Measurements from ENCODE around the gene GNB1L. TPM values are rescaled to one million over a fixed set of nuclear protein-coding genes. Genes with fewer than 3 reads are reported as not detected.
A peak's percentile ranks its signal among the peaks of the same experiment; 100 is the strongest.

The GNB1L gene
- total RNA-seq, 2 experiments from 2014 or later: 3.0 to 6.5 TPM

DNA sequence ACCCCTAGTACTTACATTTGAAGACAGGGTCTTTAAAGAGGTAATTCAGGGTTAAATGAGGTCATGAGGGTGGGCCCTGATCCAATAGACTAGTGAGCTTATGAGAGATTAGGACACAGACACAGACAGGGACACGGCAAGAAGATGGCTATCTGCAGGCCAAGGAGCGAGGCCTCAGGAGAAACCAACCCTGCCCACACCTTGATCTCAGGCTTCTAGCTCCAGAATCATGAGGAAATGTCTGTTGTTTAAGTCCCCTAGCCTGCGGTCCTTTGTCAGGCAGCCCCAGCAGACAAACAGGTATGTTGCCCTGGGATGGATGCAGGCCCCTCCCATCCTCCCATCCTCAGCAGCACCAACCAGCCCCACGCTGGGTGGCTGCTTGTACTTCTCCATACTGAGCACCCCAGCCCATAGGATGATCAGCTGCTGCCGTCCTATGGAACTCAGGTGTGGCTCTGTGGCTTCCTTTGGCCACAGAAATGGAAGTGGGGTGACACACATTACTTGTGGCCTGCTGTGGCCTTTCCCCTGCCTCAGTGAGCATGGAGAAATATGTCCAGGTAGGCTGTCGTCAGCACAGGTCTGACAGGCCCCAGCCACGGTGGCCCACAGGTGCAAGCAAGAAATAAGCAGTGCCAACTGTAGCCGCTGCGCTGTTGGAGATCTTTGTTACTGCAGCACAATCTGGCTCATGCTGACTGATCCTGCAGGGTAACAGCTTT, 7.9 kb downstream of the GNB1L start:
- Mint-ChIP-seq H3K4me3 (no peak overlapping the region), H3K9me3 (no peaks in the 10 kb centered on the region), H3K4me1 (ENCODE audit: low read depth) (peaks cover 41% of the 10 kb centered on the region), H3K36me3 (ENCODE audit: low read depth) (peaks cover 31% of the 10 kb centered on the region), H3K27me3 (no peaks in the 10 kb centered on the region), H3K27ac (no peak overlapping the region)
- H3K9me3 ChIP-seq (ENCODE audit: control insufficient read depth in 1 of 2, insufficient read depth in 1 of 2, low read length in 2 of 2): peaks cover 0 to 8% of the 10 kb centered on the region in 2 experiments
- no peaks in the 10 kb centered on the region for H3K27me3 ChIP-seq (ENCODE audit: control insufficient read depth in 1 of 2, insufficient read depth in 2 of 2, low read length in 2 of 2)
- TF ChIP-seq, protein P1, sequence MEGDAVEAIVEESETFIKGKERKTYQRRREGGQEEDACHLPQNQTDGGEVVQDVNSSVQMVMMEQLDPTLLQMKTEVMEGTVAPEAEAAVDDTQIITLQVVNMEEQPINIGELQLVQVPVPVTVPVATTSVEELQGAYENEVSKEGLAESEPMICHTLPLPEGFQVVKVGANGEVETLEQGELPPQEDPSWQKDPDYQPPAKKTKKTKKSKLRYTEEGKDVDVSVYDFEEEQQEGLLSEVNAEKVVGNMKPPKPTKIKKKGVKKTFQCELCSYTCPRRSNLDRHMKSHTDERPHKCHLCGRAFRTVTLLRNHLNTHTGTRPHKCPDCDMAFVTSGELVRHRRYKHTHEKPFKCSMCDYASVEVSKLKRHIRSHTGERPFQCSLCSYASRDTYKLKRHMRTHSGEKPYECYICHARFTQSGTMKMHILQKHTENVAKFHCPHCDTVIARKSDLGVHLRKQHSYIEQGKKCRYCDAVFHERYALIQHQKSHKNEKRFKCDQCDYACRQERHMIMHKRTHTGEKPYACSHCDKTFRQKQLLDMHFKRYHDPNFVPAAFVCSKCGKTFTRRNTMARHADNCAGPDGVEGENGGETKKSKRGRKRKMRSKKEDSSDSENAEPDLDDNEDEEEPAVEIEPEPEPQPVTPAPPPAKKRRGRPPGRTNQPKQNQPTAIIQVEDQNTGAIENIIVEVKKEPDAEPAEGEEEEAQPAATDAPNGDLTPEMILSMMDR (IDR thresholded peaks at IDR 0.05): no peak
- H3K27ac ChIP-seq (ENCODE audit: low read depth in 1 of 2, low read length in 2 of 2): no peak overlapping the region
- CTCF ChIA-PET: interaction anchor here (1.9 kb wide), 1 partner anchor 116 kb away, joined by 4 read pairs; no protein-coding TSS in a partner anchor
- no peak overlapping the region for H3K4me3 ChIP-seq (ENCODE audit: low read length)
- intact Hi-C loops (cut with DNase I, micrococcal nuclease): no loop called here
- POLR2A ChIA-PET: no interaction called here
- H3K4me1 ChIP-seq (ENCODE audit: insufficient read depth, low read length): peaks cover 42% of the 10 kb centered on the region
- ATAC-seq (ENCODE audit: poor library complexity) (no peak), DNase-seq (no peak)
- peaks cover 27% of the 10 kb centered on the region for H3K36me3 ChIP-seq (ENCODE audit: insufficient read depth, low read length)

DNA sequence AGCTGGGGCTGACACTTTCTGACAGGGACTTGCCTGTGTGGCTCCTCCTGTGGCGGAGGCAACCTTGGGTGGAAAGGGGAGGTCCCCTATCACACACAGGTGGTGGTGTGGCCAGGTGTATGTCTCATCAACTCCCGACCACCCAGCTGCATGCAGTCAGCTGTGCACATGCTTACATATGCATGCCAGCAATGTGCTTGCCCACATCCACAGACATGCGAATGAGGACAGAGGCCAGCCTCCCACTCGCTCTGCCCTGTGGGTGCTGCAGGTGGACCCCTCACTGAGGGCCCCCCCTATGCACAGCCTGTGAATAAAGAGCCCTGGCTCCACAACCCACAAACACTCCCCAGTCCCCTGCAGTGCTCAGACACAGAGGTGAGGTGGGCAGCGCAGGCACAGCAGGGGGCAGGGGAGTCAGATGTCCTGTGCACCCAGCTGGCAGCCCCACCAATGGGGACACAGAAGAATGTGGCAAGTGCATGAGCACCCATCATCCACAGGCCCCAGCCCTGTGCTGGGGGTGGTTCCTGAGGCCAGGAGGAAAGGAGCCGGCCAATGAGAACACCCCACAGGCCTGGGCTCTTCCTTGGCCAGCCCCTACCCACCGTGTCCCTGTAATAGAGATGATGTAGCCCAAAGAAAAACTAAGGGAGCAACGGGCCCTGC, 9.5 kb downstream of the GNB1L start:
- H3K36me3 Mint-ChIP-seq (ENCODE audit: low read depth): peaks cover 15% of the 10 kb centered on the region
- H3K36me3 ChIP-seq (ENCODE audit: insufficient read depth, low read length): peaks cover 16% of the 10 kb centered on the region
- H3K27ac Mint-ChIP-seq: peak overlapping the region; percentile 83
- TF ChIP-seq, protein P1 (IDR thresholded peaks at IDR 0.05): no peak
- H3K9me3 ChIP-seq (ENCODE audit: control insufficient read depth in 1 of 2, insufficient read depth in 1 of 2, low read length in 2 of 2): peaks cover 0 to 8% of the 10 kb centered on the region in 2 experiments
- peak; percentile 46 for ATAC-seq (ENCODE audit: poor library complexity)
- peak overlapping the region; percentile 59 for H3K4me3 Mint-ChIP-seq
- intact Hi-C loops (cut with DNase I, micrococcal nuclease): no loop called here
- CTCF ChIA-PET: interaction anchor here (1.2 to 1.9 kb wide), 2 partner anchors 65 to 115 kb away, joined by 4 read pairs; no protein-coding TSS in a partner anchor
- peak overlapping the region in 1 of 2 donors; percentile 22 for H3K27ac ChIP-seq (ENCODE audit: low read depth in 1 of 2, low read length in 2 of 2)
- DNase-seq: peak in 1 of 14 experiments; percentile 30
- H3K27me3 Mint-ChIP-seq: no peaks in the 10 kb centered on the region
- peaks cover 34% of the 10 kb centered on the region for H3K4me1 Mint-ChIP-seq (ENCODE audit: low read depth)
- no peaks in the 10 kb centered on the region for H3K9me3 Mint-ChIP-seq
- no peak overlapping the region for H3K4me3 ChIP-seq (ENCODE audit: low read length)
- no peaks in the 10 kb centered on the region for H3K27me3 ChIP-seq (ENCODE audit: control insufficient read depth in 1 of 2, insufficient read depth in 2 of 2, low read length in 2 of 2)
- H3K4me1 ChIP-seq (ENCODE audit: insufficient read depth, low read length): peaks cover 29% of the 10 kb centered on the region
- POLR2A ChIA-PET: interaction anchor here (1.2 to 2.2 kb wide), 5 partner anchors 9 to 55 kb away, joined by 3 to 14 read pairs (median 8); no protein-coding TSS in a partner anchor

DNA sequence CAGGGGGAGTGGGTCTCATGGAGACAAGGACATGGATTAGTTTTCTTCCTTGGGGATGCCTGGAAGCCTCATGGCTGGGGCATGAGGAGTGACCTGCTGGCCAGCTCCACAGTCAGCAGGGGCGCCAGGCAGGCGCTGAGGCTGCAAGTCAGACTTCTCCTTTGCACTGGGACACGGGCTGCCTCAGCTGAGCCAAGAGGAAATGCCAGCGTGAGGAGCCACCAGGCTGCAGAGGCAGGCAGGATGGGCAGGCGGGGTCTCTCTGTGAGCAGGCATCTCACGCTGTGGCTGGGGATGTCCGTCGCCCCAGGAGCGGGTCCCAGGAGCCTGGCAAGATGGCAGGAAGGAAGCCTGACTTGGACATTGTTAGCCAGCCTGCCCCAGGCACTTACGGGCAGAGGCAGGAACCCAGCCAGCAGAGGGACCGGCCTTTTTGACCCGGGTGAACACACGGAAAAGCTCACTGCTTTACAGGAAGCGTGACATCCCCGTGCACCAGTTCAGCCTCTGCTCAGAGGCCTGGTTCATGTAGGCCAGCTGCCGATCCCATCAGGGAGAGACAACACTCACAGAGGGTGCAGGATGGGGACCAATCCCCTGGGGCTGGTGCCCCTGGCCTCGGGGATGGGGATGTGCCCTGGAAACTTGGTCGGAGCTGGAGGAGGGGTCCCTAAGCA, 10.2 kb downstream of the GNB1L start:
- peak in 5 of 14 experiments; percentile 16 to 57 (median 51) for DNase-seq
- H3K9me3 Mint-ChIP-seq: no peaks in the 10 kb centered on the region
- H3K9me3 ChIP-seq (ENCODE audit: control insufficient read depth in 1 of 2, insufficient read depth in 1 of 2, low read length in 2 of 2): peaks cover 0 to 8% of the 10 kb centered on the region in 2 experiments
- TF ChIP-seq, protein P1 (IDR thresholded peaks at IDR 0.05): no peak
- CTCF ChIA-PET: interaction anchor here (1.2 to 1.9 kb wide), 2 partner anchors 66 to 114 kb away, joined by 4 read pairs; no protein-coding TSS in a partner anchor
- peaks cover 29% of the 10 kb centered on the region for H3K4me1 ChIP-seq (ENCODE audit: insufficient read depth, low read length)
- H3K4me3 Mint-ChIP-seq: peak overlapping the region; percentile 59
- H3K27me3 Mint-ChIP-seq: no peaks in the 10 kb centered on the region
- H3K36me3 ChIP-seq (ENCODE audit: insufficient read depth, low read length): peaks cover 9% of the 10 kb centered on the region
- peaks cover 8% of the 10 kb centered on the region for H3K36me3 Mint-ChIP-seq (ENCODE audit: low read depth)
- no peaks in the 10 kb centered on the region for H3K27me3 ChIP-seq (ENCODE audit: control insufficient read depth in 1 of 2, insufficient read depth in 2 of 2, low read length in 2 of 2)
- peak; percentile 70 for ATAC-seq (ENCODE audit: poor library complexity)
- H3K27ac ChIP-seq (ENCODE audit: low read depth in 1 of 2, low read length in 2 of 2): peak overlapping the region in 1 of 2 donors; percentile 22
- H3K27ac Mint-ChIP-seq: peak overlapping the region; percentile 83
- intact Hi-C loops (cut with DNase I, micrococcal nuclease): no loop called here
- peaks cover 31% of the 10 kb centered on the region for H3K4me1 Mint-ChIP-seq (ENCODE audit: low read depth)
- POLR2A ChIA-PET: interaction anchor here (1.2 to 2.2 kb wide), 5 partner anchors 10 to 56 kb away, joined by 3 to 14 read pairs (median 8); no protein-coding TSS in a partner anchor
- peak overlapping the region; percentile 30 for H3K4me3 ChIP-seq (ENCODE audit: low read length)
